ENCODE results near the gene LRP1.

GRCh38 chr12:57143454-57143853, 15.2 kb downstream of the LRP1 start:
- TF ChIP-seq CTCF (IDR thresholded peaks at IDR 0.05) (no peak), POLR2A (IDR thresholded peaks at IDR 0.05) (no peak)

All from vagina (tissue), 2 donors.